ENCODE measurements around the gene NBL1.

- TF ChIP-seq CTCF (IDR thresholded peaks at IDR 0.05; ENCODE audit: low read depth, low read length, poor library complexity, severe bottlenecking) (no peak), EZH2phosphoT487 (IDR thresholded peaks at IDR 0.05; ENCODE audit: borderline replicate concordance, low read length) (no peak)
These were observed 50.2 kb downstream of the NBL1 start for GRCh38 chr1:19694298-19694697.

Measured in DOHH2 (cell line).